HCT116 (cell line): Measurements from ENCODE around the gene ZBTB38. TPM values are rescaled to one million over a fixed set of nuclear protein-coding genes. Genes with fewer than 3 reads are reported as not detected.

Experiments
- ATAC-seq: fragments of 200-7000 bp; cut with Tn5 transposase; 2 replicates; pipeline ENCODE4 v1.9.1; 2020; ENCODE audit warnings: mild to moderate bottlenecking, moderate library complexity
- BruUV-seq: library from RNA; stranded (reverse); fragments of 400-500 nt; replicated peaks from 2 replicates; lab custom pipeline; 2021; lab: Mats Ljungman, UMichigan
- CTCF ChIA-PET: fragments of 300-600 bp; sonication (Branson Sonifier 250); formaldehyde crosslinking; loops from one replicate; lab custom pipeline; 2021; ENCODE audit warnings: antibody characterized with exemption; lab: Charles Lee
- POLR2A ChIA-PET: fragments of 300-600, 350-600 bp; sonication (Branson Sonifier 250); formaldehyde crosslinking; loops from one replicate; lab custom pipeline; 2021; ENCODE audit warnings: antibody characterized with exemption; lab: Charles Lee
- RAD21 ChIA-PET, 2 experiments: fragments of 300-600 bp; sonication (Branson Sonifier 250); formaldehyde crosslinking; loops; one replicate each; lab custom pipeline; 2023; ENCODE audit warnings: low total read pairs in 2 of 2; ENCODE audit not compliant: uncharacterized antibody in 2 of 2, unreplicated experiment in 2 of 2, low non-redundant PET in 1 of 2; lab: Charles Lee
- DNase-seq: peaks from one replicate; pipeline ENCODE4 v3.0.0-alpha.2; 2010; ENCODE audit warnings: low read depth, low spot score
- H2AFZ ChIP-seq: fragments of 200-600 bp; shearing (Covaris generic), sonication (generic); 2 replicates; pipeline ENCODE4 v1.6.1; 2017; ENCODE audit warnings: low read depth, mixed run types, mixed read lengths, antibody characterized with exemption, low read length; ENCODE audit not compliant: poor library complexity, severe bottlenecking
- H3K27ac ChIP-seq: 2 replicates; pipeline ENCODE4 v1.5.1; 2012; ENCODE audit warnings: low read depth, low read length
- H3K27me3 ChIP-seq: fragments of 200-600 bp; sonication (generic); 2 replicates; pipeline ENCODE4 v1.6.1; 2016; ENCODE audit warnings: mixed run types, low read length, mixed read lengths; ENCODE audit not compliant: insufficient read depth
- H3K36me3 ChIP-seq, 2 experiments: fragments of 200-500 bp in 1 of 2; fragments of 200-600 bp in 1 of 2; sonication (Bioruptor generic) in 1 of 2; sonication (generic) in 1 of 2; 2 replicates each; pipeline versions ENCODE4 v1.5.1 to v1.6.1; 2014 to 2016; ENCODE audit warnings: low read length in 2 of 2, inconsistent platforms in 1 of 2, mixed read lengths in 1 of 2, mixed run types in 1 of 2; ENCODE audit not compliant: insufficient read depth in 2 of 2, control insufficient read depth in 1 of 2
- H3K4me1 ChIP-seq, 2 experiments: fragments of 200-600 bp in 1 of 2; sonication (generic) in 1 of 2; 2 replicates each; pipeline versions ENCODE4 v1.5.1 to v1.6.1; 2012 to 2017; ENCODE audit warnings: low read length in 2 of 2, inconsistent platforms in 1 of 2, mild to moderate bottlenecking in 1 of 2, mixed read lengths in 1 of 2, mixed run types in 1 of 2, moderate library complexity in 1 of 2; ENCODE audit not compliant: insufficient read depth in 2 of 2, control insufficient read depth in 1 of 2
- H3K4me2 ChIP-seq: fragments of 200-600 bp; sonication (generic); 2 replicates; pipeline ENCODE4 v1.6.1; 2017; ENCODE audit warnings: mixed run types, low read length, mixed read lengths
- H3K4me3 ChIP-seq, 2 experiments: fragments of 200-600 bp in 1 of 2; sonication (generic) in 1 of 2; replicated peaks in 1 of 2; 2 replicates each; pipeline ENCODE4 v1.5.1; 2011 to 2016; ENCODE audit warnings: low read length in 2 of 2, control low read depth in 1 of 2, low read depth in 1 of 2, mild to moderate bottlenecking in 1 of 2, mixed read lengths in 1 of 2, mixed run types in 1 of 2
- H3K79me2 ChIP-seq: fragments of 200-600 bp; sonication (generic); 2 replicates; pipeline ENCODE4 v1.6.1; 2017; ENCODE audit warnings: mild to moderate bottlenecking, mixed run types, low read length, moderate library complexity, mixed read lengths; ENCODE audit not compliant: insufficient read depth
- H3K9ac ChIP-seq: fragments of 200-600 bp; sonication (generic); 2 replicates; pipeline ENCODE4 v1.6.1; 2016; ENCODE audit warnings: low read length, mixed read lengths
- H3K9me2 ChIP-seq: fragments of 200-600 bp; sonication (generic), shearing (Covaris generic); 2 replicates; pipeline ENCODE4 v1.6.1; 2017; ENCODE audit warnings: mixed run types, mild to moderate bottlenecking, moderate library complexity; ENCODE audit not compliant: insufficient read depth
- H3K9me3 ChIP-seq, 2 experiments: fragments of 200-500 bp in 1 of 2; fragments of 200-600 bp in 1 of 2; sonication (Bioruptor generic) in 1 of 2; sonication (generic) in 1 of 2; 2 replicates each; pipeline ENCODE4 v1.6.1; 2014 to 2017; ENCODE audit warnings: low read length in 2 of 2, mixed read lengths in 2 of 2, inconsistent platforms in 1 of 2, low read depth in 1 of 2, mild to moderate bottlenecking in 1 of 2, mixed run types in 1 of 2, moderate library complexity in 1 of 2; ENCODE audit not compliant: control insufficient read depth in 1 of 2, insufficient read depth in 1 of 2
- H4K20me1 ChIP-seq: fragments of 200-600 bp; sonication (generic), shearing (Covaris generic); 2 replicates; pipeline ENCODE4 v1.6.1; 2017; ENCODE audit warnings: mixed run types, mild to moderate bottlenecking, moderate library complexity; ENCODE audit not compliant: insufficient read depth
- CTCF ChIP-seq, 3 experiments: fragments of 200-600 bp in 1 of 3; sonication (generic) in 1 of 3; IDR thresholded peaks in 2 of 3; conservative IDR thresholded peaks in 1 of 3; 2 replicates each; pipeline ENCODE4 v1.5.1; 2012 to 2017; ENCODE audit warnings: low read depth in 2 of 3, low read length in 2 of 3, antibody characterized with exemption in 1 of 3, borderline replicate concordance in 1 of 3, control low read depth in 1 of 3, mild to moderate bottlenecking in 1 of 3, mixed read lengths in 1 of 3, mixed run types in 1 of 3, moderate library complexity in 1 of 3; ENCODE audit not compliant: insufficient read depth in 1 of 3
- EZH2phosphoT487 ChIP-seq: fragments of 200-600 bp; IDR thresholded peaks from 2 replicates; pipeline ENCODE4 v1.6.1; 2018; ENCODE audit warnings: antibody characterized with exemption, borderline replicate concordance
- FOSL1 ChIP-seq: IDR thresholded peaks from 2 replicates; pipeline ENCODE4 v1.6.1; 2012; ENCODE audit warnings: low read depth
- POLR2A ChIP-seq: IDR thresholded peaks from 2 replicates; pipeline ENCODE4 v1.7.0; 2011; ENCODE audit warnings: borderline replicate concordance; ENCODE audit not compliant: insufficient read depth, insufficient read length; ENCODE audit errors: extremely low read depth
- RAD21 ChIP-seq: IDR thresholded peaks from 2 replicates; pipeline ENCODE4 v1.6.1; 2012; ENCODE audit warnings: low read depth, mild to moderate bottlenecking
- REST ChIP-seq: IDR thresholded peaks from 2 replicates; pipeline ENCODE4 v1.6.1; 2012; ENCODE audit warnings: low read depth
- SIN3A ChIP-seq: IDR thresholded peaks from 2 replicates; pipeline ENCODE4 v1.6.1; 2012; ENCODE audit warnings: low read depth
- SP1 ChIP-seq: IDR thresholded peaks from 2 replicates; pipeline ENCODE4 v1.6.1; 2012; ENCODE audit warnings: low read depth
- TCF7L2 ChIP-seq: IDR thresholded peaks from 2 replicates; pipeline ENCODE4 v1.7.0; 2011; ENCODE audit warnings: borderline replicate concordance, inconsistent platforms; ENCODE audit not compliant: insufficient read depth, insufficient read length; ENCODE audit errors: extremely low read depth
- intact Hi-C: fragments of 100-400 bp; cut with micrococcal nuclease; formaldehyde crosslinking; loops from 2 replicates; pipeline ENCODE4 v1.10.0; 2022
- total RNA-seq: library from RNA; stranded (reverse); gene quantifications from one replicate; pipeline ENCODE4 v1.2.1, GENCODE V29; 2021; ENCODE audit not compliant: unreplicated experiment

Gene ZBTB38
- total RNA-seq, 1 experiment from 2014 or later = 33.5 TPM

DNA sequence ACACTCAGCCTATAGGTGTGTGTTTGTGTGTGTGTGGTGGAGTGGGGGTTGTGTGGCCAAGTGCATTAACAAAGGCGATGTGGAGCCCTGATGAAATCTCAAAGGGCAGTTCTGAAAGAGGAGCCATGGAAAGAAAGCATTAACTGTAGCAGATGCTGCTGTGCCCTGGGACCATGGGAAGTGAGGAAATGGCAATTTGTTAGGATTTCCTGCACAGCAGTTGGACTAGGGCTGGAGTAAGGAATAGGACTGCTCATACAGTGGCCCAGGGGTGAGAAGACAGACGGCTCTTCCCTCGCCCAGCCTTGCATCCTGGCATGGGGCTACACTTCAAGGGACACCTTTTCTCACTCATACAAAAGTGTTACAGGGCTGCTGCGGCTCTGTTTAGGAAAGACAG lies 12.3 kb upstream of the ZBTB38 start:
- Histone ChIP-seq H4K20me1 (no peaks in the 10 kb centered on the region), H3K9ac (no peak overlapping the region), H3K4me3 (no peak overlapping the region), H3K27me3 (no peaks in the 10 kb centered on the region), H3K36me3 (no peaks in the 10 kb centered on the region), H3K79me2 (no peaks in the 10 kb centered on the region), H3K4me2 (no peak overlapping the region), H3K27ac (no peak overlapping the region), H3K9me2 (no peaks in the 10 kb centered on the region), H2AFZ (no peak overlapping the region), H3K4me1 (peaks cover 0 to 5% of the 10 kb centered on the region in 2 experiments; a peak in 2 of 4 replicates), H3K9me3 (no peaks in the 10 kb centered on the region)
- BruUV-seq = no TSS peak
- CTCF ChIA-PET = no interaction called here
- POLR2A ChIA-PET = no interaction called here
- RAD21 ChIA-PET = no interaction called here
- DNase-seq (no peak), ATAC-seq (no peak)
- intact Hi-C loops = no loop called here
- TF ChIP-seq POLR2A (no peak), TCF7L2 (no peak), FOSL1 (no peak), RAD21 (no peak), SP1 (no peak), EZH2phosphoT487 (no peak), REST (no peak), CTCF (IDR thresholded peaks at IDR 0.05 in 2 of 3, conservative IDR thresholded peaks at IDR 0.05 in 1 of 3; ENCODE audit: borderline replicate concordance in 1 of 3, insufficient read depth in 1 of 3, low read depth in 2 of 3, low read length in 2 of 3) (no peak), SIN3A (no peak)
- TF ChIP-seq, all 23 proteins: peak for 0
